ENCODE results near the gene SPEM3.

DNA sequence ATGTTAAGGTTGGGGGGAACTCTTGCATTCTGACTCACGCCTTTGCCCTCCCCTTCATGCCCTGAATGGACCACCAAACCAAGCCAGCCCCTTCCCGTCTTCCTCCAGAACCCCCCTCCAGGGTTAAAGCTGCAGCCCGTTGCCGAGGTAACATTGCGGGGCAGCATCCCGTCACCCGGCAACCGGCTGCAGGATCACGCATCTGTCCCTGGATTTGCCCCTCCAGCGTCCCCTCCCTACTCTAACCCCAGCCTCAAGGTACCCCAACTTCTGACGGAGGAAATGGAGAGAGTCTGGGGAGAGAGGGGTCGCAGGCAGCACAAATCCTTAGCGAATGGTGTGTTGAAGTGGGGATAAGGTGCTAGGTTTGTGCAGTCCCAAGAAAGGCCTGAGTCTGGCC is 21.6 kb upstream of the SPEM3 start:
- TF ChIP-seq TAF1 (conservative IDR thresholded peaks at IDR 0.05) (no peak), YY1 (IDR thresholded peaks at IDR 0.05) (no peak), REST (IDR thresholded peaks at IDR 0.05) (no peak), JUND (IDR thresholded peaks at IDR 0.05) (no peak), SP1 (IDR thresholded peaks at IDR 0.05) (no peak), EGR1 (IDR thresholded peaks at IDR 0.05; ENCODE audit: low read depth in 2 of 2) (no peak), RAD21 (IDR thresholded peaks at IDR 0.05) (no peak), HNF4G (IDR thresholded peaks at IDR 0.05) (no peak), RXRA (IDR thresholded peaks at IDR 0.05) (no peak)
- TF ChIP-seq, protein P1, sequence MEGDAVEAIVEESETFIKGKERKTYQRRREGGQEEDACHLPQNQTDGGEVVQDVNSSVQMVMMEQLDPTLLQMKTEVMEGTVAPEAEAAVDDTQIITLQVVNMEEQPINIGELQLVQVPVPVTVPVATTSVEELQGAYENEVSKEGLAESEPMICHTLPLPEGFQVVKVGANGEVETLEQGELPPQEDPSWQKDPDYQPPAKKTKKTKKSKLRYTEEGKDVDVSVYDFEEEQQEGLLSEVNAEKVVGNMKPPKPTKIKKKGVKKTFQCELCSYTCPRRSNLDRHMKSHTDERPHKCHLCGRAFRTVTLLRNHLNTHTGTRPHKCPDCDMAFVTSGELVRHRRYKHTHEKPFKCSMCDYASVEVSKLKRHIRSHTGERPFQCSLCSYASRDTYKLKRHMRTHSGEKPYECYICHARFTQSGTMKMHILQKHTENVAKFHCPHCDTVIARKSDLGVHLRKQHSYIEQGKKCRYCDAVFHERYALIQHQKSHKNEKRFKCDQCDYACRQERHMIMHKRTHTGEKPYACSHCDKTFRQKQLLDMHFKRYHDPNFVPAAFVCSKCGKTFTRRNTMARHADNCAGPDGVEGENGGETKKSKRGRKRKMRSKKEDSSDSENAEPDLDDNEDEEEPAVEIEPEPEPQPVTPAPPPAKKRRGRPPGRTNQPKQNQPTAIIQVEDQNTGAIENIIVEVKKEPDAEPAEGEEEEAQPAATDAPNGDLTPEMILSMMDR (IDR thresholded peaks at IDR 0.05; ENCODE audit: low read depth, low read length, missing input control), result no peak
- TF ChIP-seq, protein P2, sequence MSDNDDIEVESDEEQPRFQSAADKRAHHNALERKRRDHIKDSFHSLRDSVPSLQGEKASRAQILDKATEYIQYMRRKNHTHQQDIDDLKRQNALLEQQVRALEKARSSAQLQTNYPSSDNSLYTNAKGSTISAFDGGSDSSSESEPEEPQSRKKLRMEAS (IDR thresholded peaks at IDR 0.05), result no peak
- TF ChIP-seq, protein P3, sequence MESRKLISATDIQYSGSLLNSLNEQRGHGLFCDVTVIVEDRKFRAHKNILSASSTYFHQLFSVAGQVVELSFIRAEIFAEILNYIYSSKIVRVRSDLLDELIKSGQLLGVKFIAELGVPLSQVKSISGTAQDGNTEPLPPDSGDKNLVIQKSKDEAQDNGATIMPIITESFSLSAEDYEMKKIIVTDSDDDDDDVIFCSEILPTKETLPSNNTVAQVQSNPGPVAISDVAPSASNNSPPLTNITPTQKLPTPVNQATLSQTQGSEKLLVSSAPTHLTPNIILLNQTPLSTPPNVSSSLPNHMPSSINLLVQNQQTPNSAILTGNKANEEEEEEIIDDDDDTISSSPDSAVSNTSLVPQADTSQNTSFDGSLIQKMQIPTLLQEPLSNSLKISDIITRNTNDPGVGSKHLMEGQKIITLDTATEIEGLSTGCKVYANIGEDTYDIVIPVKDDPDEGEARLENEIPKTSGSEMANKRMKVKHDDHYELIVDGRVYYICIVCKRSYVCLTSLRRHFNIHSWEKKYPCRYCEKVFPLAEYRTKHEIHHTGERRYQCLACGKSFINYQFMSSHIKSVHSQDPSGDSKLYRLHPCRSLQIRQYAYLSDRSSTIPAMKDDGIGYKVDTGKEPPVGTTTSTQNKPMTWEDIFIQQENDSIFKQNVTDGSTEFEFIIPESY (IDR thresholded peaks at IDR 0.05), result no peak
- TF ChIP-seq, protein P4, sequence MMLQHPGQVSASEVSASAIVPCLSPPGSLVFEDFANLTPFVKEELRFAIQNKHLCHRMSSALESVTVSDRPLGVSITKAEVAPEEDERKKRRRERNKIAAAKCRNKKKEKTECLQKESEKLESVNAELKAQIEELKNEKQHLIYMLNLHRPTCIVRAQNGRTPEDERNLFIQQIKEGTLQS (IDR thresholded peaks at IDR 0.05), result no peak
